GM10266 (cell line): Measurements from ENCODE around the gene CPE.

Source experiments
- DNase-seq: peaks from one replicate; pipeline ENCODE4 v3.0.0; 2012; ENCODE audit errors: extremely low spot score
- CTCF ChIP-seq: IDR thresholded peaks from 2 replicates; pipeline ENCODE4 v1.5.1; 2012; ENCODE audit warnings: mild to moderate bottlenecking, low read depth; ENCODE audit not compliant: control insufficient read depth, insufficient read depth; ENCODE audit errors: missing control alignments

The CPE gene

GRCh38 chr4:165507381-165507780 is 128.6 kb downstream of the CPE start:
- DNase-seq, result no peak
- no peak for TF ChIP-seq CTCF

GRCh38 chr4:165508372-165509120 is 129.7 kb downstream of the CPE start:
- DNase-seq, result no peak
- TF ChIP-seq CTCF, result no peak

- no peak for DNase-seq
- no peak for TF ChIP-seq CTCF
Observed at GRCh38 chr4:165512424-165512823, 133.6 kb downstream of the CPE start.

GRCh38 chr4:165514739-165515138 is 135.9 kb downstream of the CPE start:
- no peak for TF ChIP-seq CTCF
- no peak for DNase-seq

- TF ChIP-seq CTCF, result no peak
- DNase-seq, result no peak
Observed at GRCh38 chr4:165515201-165515600, 136.4 kb downstream of the CPE start.

GRCh38 chr4:165516281-165516833 is 137.5 kb downstream of the CPE start:
- DNase-seq, result no peak
- TF ChIP-seq CTCF, result no peak

- DNase-seq, result no peak
- TF ChIP-seq CTCF, result no peak
Observed at GRCh38 chr4:165517216-165517615, 138.4 kb downstream of the CPE start.
